ENCODE measurements around the gene USP22. TPM values are rescaled to one million over a fixed set of nuclear protein-coding genes. Genes with fewer than 3 reads are reported as not detected.

The USP22 gene
- total and polyA plus RNA-seq, 2 of the 4 experiments (the other 2 are of a cell fraction), result 161 to 319 TPM

DNA sequence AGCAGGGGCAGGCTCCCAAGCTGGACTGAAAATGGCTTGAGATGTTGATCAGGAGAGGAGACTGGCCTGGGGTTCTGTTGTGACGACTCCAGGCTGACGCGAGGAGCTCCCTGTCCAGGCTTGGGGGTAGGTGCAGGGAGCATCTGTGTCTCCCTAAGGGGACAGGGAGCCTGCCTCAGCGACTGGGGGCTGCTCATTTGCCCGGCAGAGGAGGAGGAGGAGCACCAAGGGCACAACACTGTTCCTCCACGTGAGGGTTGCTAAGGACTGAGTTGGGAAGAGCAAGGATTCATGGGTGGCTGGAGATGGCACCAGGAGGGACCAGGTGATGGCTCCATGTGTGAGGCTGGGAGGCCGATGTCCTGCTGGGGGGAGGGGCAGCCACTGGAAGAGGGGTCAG is 53.3 kb downstream of the USP22 start:
- H3K4ac ChIP-seq (ENCODE audit: low read depth, low read length), result no peak overlapping the region
- H3K9me3 ChIP-seq (ENCODE audit: control insufficient read depth, insufficient read depth, low read length), result no peaks in the 10 kb centered on the region
- H2AFZ ChIP-seq (replicated peaks; ENCODE audit: low read length, poor library complexity), result peak overlapping the region; percentile 51
- peaks cover 3% of the 10 kb centered on the region; the same call in 1 of the 2 replicates for H3K27me3 ChIP-seq (ENCODE audit: control insufficient read depth, insufficient read depth, low read length)
- TF ChIP-seq, protein P1, sequence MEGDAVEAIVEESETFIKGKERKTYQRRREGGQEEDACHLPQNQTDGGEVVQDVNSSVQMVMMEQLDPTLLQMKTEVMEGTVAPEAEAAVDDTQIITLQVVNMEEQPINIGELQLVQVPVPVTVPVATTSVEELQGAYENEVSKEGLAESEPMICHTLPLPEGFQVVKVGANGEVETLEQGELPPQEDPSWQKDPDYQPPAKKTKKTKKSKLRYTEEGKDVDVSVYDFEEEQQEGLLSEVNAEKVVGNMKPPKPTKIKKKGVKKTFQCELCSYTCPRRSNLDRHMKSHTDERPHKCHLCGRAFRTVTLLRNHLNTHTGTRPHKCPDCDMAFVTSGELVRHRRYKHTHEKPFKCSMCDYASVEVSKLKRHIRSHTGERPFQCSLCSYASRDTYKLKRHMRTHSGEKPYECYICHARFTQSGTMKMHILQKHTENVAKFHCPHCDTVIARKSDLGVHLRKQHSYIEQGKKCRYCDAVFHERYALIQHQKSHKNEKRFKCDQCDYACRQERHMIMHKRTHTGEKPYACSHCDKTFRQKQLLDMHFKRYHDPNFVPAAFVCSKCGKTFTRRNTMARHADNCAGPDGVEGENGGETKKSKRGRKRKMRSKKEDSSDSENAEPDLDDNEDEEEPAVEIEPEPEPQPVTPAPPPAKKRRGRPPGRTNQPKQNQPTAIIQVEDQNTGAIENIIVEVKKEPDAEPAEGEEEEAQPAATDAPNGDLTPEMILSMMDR (conservative IDR thresholded peaks at IDR 0.05; ENCODE audit: low read depth, low read length), result no peak
- no peak for TF ChIP-seq RAD21 (IDR thresholded peaks at IDR 0.05; ENCODE audit: low read length)
- TF ChIP-seq USF2 (IDR thresholded peaks at IDR 0.05; ENCODE audit: low read depth, low read length), result no peak
- no peak for TF ChIP-seq BHLHE40 (IDR thresholded peaks at IDR 0.05; ENCODE audit: low read depth, low read length)
- no peak for TF ChIP-seq POLR2A (IDR thresholded peaks at IDR 0.05; ENCODE audit: low read depth, low read length)
- TF ChIP-seq NFE2L2 (IDR thresholded peaks at IDR 0.05; ENCODE audit: low read depth, low read length), result no peak
- TF ChIP-seq, protein P2, sequence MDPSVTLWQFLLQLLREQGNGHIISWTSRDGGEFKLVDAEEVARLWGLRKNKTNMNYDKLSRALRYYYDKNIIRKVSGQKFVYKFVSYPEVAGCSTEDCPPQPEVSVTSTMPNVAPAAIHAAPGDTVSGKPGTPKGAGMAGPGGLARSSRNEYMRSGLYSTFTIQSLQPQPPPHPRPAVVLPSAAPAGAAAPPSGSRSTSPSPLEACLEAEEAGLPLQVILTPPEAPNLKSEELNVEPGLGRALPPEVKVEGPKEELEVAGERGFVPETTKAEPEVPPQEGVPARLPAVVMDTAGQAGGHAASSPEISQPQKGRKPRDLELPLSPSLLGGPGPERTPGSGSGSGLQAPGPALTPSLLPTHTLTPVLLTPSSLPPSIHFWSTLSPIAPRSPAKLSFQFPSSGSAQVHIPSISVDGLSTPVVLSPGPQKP (IDR thresholded peaks at IDR 0.05; ENCODE audit: borderline replicate concordance, low read depth, low read length), result no peak
- no peak for TF ChIP-seq MXI1 (IDR thresholded peaks at IDR 0.05; ENCODE audit: borderline replicate concordance, low read depth, low read length)
- TF ChIP-seq CEBPB (IDR thresholded peaks at IDR 0.05; ENCODE audit: low read depth, low read length), result no peak
- TF ChIP-seq RFX5 (IDR thresholded peaks at IDR 0.05; ENCODE audit: low read depth, low read length), result no peak
- TF ChIP-seq CHD1 (IDR thresholded peaks at IDR 0.05; ENCODE audit: low read depth, low read length), result no peak
- no peak for TF ChIP-seq MAZ (IDR thresholded peaks at IDR 0.05; ENCODE audit: borderline replicate concordance, low read depth, low read length)
- TF ChIP-seq MAFK (IDR thresholded peaks at IDR 0.05; ENCODE audit: low read depth, low read length), result no peak
- TF ChIP-seq RCOR1 (IDR thresholded peaks at IDR 0.05; ENCODE audit: insufficient replicate concordance, low read length), result no peak
- TF ChIP-seq FOS (IDR thresholded peaks at IDR 0.05; ENCODE audit: low read depth, low read length), result no peak
- no peak overlapping the region for H2BK5ac ChIP-seq (ENCODE audit: low read depth, low read length, poor library complexity, severe bottlenecking)
- H4K5ac ChIP-seq (ENCODE audit: low read depth, low read length), result no peak overlapping the region
- no peak overlapping the region for H3K14ac ChIP-seq (replicated peaks; ENCODE audit: low read depth, low read length)
- no peak overlapping the region for H3K9ac ChIP-seq (ENCODE audit: low read depth, low read length)
- H3K9me1 ChIP-seq (ENCODE audit: insufficient read depth, low read length), result 0 out of 2 replicates have a peak, but pooled peaks cover 3% of the 10 kb centered on the region
- no peak overlapping the region for H3K27ac ChIP-seq (ENCODE audit: insufficient read depth, low read length)
- ATAC-seq (ENCODE audit: low read depth) (no peak), DNase-seq (no peak)
- peaks cover 2% of the 10 kb centered on the region; the same call in 1 of the 2 replicates for H3K4me1 ChIP-seq (ENCODE audit: control insufficient read depth, insufficient read depth, low read length)
- no peak overlapping the region for H2AK9ac ChIP-seq (replicated peaks; ENCODE audit: low read depth, low read length, poor library complexity)
- in situ Hi-C loops (cut with MboI; ENCODE audit: low sequenced_read_pairs), result no loop called here
- ChIA-PET CTCF (no interaction called here), POLR2A (ENCODE audit: unreplicated experiment) (no interaction called here)
- intact Hi-C loops (cut with micrococcal nuclease), result no loop called here
- no peak overlapping the region for H2BK15ac ChIP-seq (ENCODE audit: low read depth, low read length)
- WGBS, 2 experiments (ENCODE audit: extremely low coverage in 2 of 2, insufficient read length in 1 of 2), result 84% methylated on average over 3 of the region's 7 CpGs; no CpG with 5 or more reads in 1 of the 2 experiments
- dilution Hi-C loops (cut with HindIII; ENCODE audit: low sequenced_read_pairs, unreplicated experiment), result no loop called here
- H2BK20ac ChIP-seq (ENCODE audit: low read depth, low read length), result no peak overlapping the region
- no peak overlapping the region for H3K18ac ChIP-seq (ENCODE audit: low read depth, low read length)
- H3K4me3 ChIP-seq (ENCODE audit: insufficient read depth, low read depth, low read length), result no peak overlapping the region
- no peak overlapping the region for H2BK120ac ChIP-seq (ENCODE audit: low read depth, low read length)
- no peak overlapping the region for H4K8ac ChIP-seq (ENCODE audit: low read depth in 2 of 2, low read length in 2 of 2)
- no peaks in the 10 kb centered on the region for H4K20me1 ChIP-seq (ENCODE audit: insufficient read depth, low read length)
- H4K91ac ChIP-seq (ENCODE audit: insufficient read depth, low read depth, low read length), result no peak overlapping the region
- H3K79me1 ChIP-seq (ENCODE audit: low read depth in 1 of 2, low read length in 2 of 2), result no peaks in the 10 kb centered on the region
- no peak overlapping the region for H3K23ac ChIP-seq (ENCODE audit: low read depth, low read length)
- BruUV-seq (replicated peaks), result no TSS peak
- no peak overlapping the region for H2AK5ac ChIP-seq (ENCODE audit: low read depth, low read length)
- no peak overlapping the region for H3K56ac ChIP-seq (ENCODE audit: extremely low read depth, insufficient read depth, low read length)
- no peaks in the 10 kb centered on the region for H3K36me3 ChIP-seq (ENCODE audit: control insufficient read depth, insufficient read depth, low read length)
- H3K4me2 ChIP-seq (ENCODE audit: low read depth, low read length), result no peak overlapping the region
